22Rv1 (cell line): Measurements from ENCODE around the gene OLFM2.

Experiments used
- H3K27ac ChIP-seq: fragments of 450-650 bp; 2 replicates; pipeline ENCODE4 v1.5.1; 2017
- CTCF ChIP-seq: fragments of 450-650 bp; IDR thresholded peaks from 2 replicates; pipeline ENCODE4 v1.5.1; 2017; ENCODE audit warnings: mild to moderate bottlenecking
- ZFX ChIP-seq: fragments of 450-650 bp; IDR thresholded peaks from 2 replicates; pipeline ENCODE4 v1.6.1; 2017; ENCODE audit warnings: antibody characterized with exemption, borderline replicate concordance

OLFM2 gene

GRCh38 chr19:9860407-9860806, 75.9 kb downstream of the OLFM2 start:
- TF ChIP-seq CTCF (no peak), ZFX (no peak)
- H3K27ac ChIP-seq: no peak overlapping the region

GRCh38 chr19:9858766-9859165, 77.5 kb downstream of the OLFM2 start:
- no peak overlapping the region for H3K27ac ChIP-seq
- TF ChIP-seq ZFX (no peak), CTCF (no peak)

GRCh38 chr19:9857920-9858746, 78.2 kb downstream of the OLFM2 start:
- no peak for TF ChIP-seq CTCF
- no peak for TF ChIP-seq ZFX

GRCh38 chr19:9857076-9857721, 79.1 kb downstream of the OLFM2 start:
- no peak overlapping the region for H3K27ac ChIP-seq
- TF ChIP-seq ZFX (no peak), CTCF (no peak)

More at GRCh38 chr19:9857920-9858746, 78.2 kb downstream of the OLFM2 start:
- no peak overlapping the region for H3K27ac ChIP-seq

GRCh38 chr19:9856609-9857008, 79.7 kb downstream of the OLFM2 start:
- TF ChIP-seq ZFX (no peak), CTCF (no peak)
- H3K27ac ChIP-seq: no peak overlapping the region

GRCh38 chr19:9854282-9854846, 82.0 kb downstream of the OLFM2 start:
- H3K27ac ChIP-seq: no peak overlapping the region
- TF ChIP-seq CTCF (no peak), ZFX (no peak)
